ENCODE results near the gene KLK13. TPM values are rescaled to one million over a fixed set of nuclear protein-coding genes. Genes with fewer than 3 reads are reported as not detected.
A peak's percentile ranks its signal among the peaks of the same experiment; 100 is the strongest.

Gene KLK13
- polyA plus RNA-seq, 3 donors = not detected

GRCh38 chr19:51111606-51112005 is 46.7 kb upstream of the KLK13 start:
- 47% methylated on average over 6 of the region's 6 CpGs for WGBS (ENCODE audit: insufficient coverage)
- no peaks in the 10 kb centered on the region for H3K9me3 ChIP-seq (replicated peaks in 1 of 2; ENCODE audit: control insufficient read depth in 1 of 2, insufficient read depth in 1 of 2, low read length in 2 of 2)
- intact Hi-C loops (cut with micrococcal nuclease) = loop anchor here in 1 of 2 donors (5.0 kb wide), 1 partner anchor 36 kb away; no protein-coding TSS in a partner anchor
- TF ChIP-seq CTCF (IDR thresholded peaks at IDR 0.05) = peak; percentile 40
- no peak overlapping the region for H3K4me2 ChIP-seq (replicated peaks; ENCODE audit: extremely low read depth, low read length, poor library complexity, severe bottlenecking)
- Mint-ChIP-seq H3K4me1 (peaks cover 54% of the 10 kb centered on the region), H3K4me3 (no peak overlapping the region), H3K27ac (no peak overlapping the region), H3K27me3 (ENCODE audit: low read depth in 3 of 3) (peaks cover 2 to 4% (median 2%) of the 10 kb centered on the region in 3 donors), H3K36me3 (peaks cover 0 to 1% of the 10 kb centered on the region in 2 donors), H3K9me3 (peaks cover 0 to 1% (median 0%) of the 10 kb centered on the region in 7 donors)
- H3K4me1 ChIP-seq (ENCODE audit: control insufficient read depth in 1 of 2, insufficient read depth in 2 of 2, low read length in 2 of 2) = peaks cover 55 to 66% of the 10 kb centered on the region in 2 donors
- no peaks in the 10 kb centered on the region for H3K27me3 ChIP-seq (ENCODE audit: control insufficient read depth in 2 of 2, insufficient read depth in 2 of 2, low read length in 2 of 2)
- H3K79me2 ChIP-seq (ENCODE audit: insufficient read depth, low read length) = peaks cover 16% of the 10 kb centered on the region
- no peak overlapping the region for H2AFZ ChIP-seq (ENCODE audit: insufficient read depth, low read depth, low read length, poor library complexity, severe bottlenecking)
- no peaks in the 10 kb centered on the region for H3K36me3 ChIP-seq (replicated peaks in 1 of 2; ENCODE audit: control insufficient read depth in 1 of 2, insufficient read depth in 2 of 2, low read length in 2 of 2)
- no peak overlapping the region for H3K9ac ChIP-seq (ENCODE audit: insufficient read depth, low read length, poor library complexity, severe bottlenecking)
- H3K4me3 ChIP-seq (replicated peaks in 1 of 3; ENCODE audit: low read depth in 2 of 3, low read length in 3 of 3) = no peak overlapping the region
- no peak overlapping the region for H3K27ac ChIP-seq (ENCODE audit: low read depth in 1 of 2, low read length in 2 of 2)
- H4K20me1 ChIP-seq (ENCODE audit: insufficient read depth, low read length) = peaks cover 2% of the 10 kb centered on the region
- DNase-seq = no peak

GRCh38 chr19:51110666-51110971 is 45.7 kb upstream of the KLK13 start:
- Histone ChIP-seq H3K9ac (ENCODE audit: insufficient read depth, low read length, poor library complexity, severe bottlenecking) (no peak overlapping the region), H3K79me2 (ENCODE audit: insufficient read depth, low read length) (peaks cover 26% of the 10 kb centered on the region), H3K4me2 (replicated peaks; ENCODE audit: extremely low read depth, low read length, poor library complexity, severe bottlenecking) (no peak overlapping the region), H3K4me3 (replicated peaks in 1 of 3; ENCODE audit: low read depth in 2 of 3, low read length in 3 of 3) (no peak overlapping the region), H3K27ac (ENCODE audit: low read depth in 1 of 2, low read length in 2 of 2) (no peak overlapping the region), H3K36me3 (replicated peaks in 1 of 2; ENCODE audit: control insufficient read depth in 1 of 2, insufficient read depth in 2 of 2, low read length in 2 of 2) (peaks cover 0 to under 1% of the 10 kb centered on the region in 2 donors), H3K4me1 (ENCODE audit: control insufficient read depth in 1 of 2, insufficient read depth in 2 of 2, low read length in 2 of 2) (peaks cover 52 to 62% of the 10 kb centered on the region in 2 donors), H4K20me1 (ENCODE audit: insufficient read depth, low read length) (peaks cover 4% of the 10 kb centered on the region), H2AFZ (ENCODE audit: insufficient read depth, low read depth, low read length, poor library complexity, severe bottlenecking) (no peak overlapping the region), H3K9me3 (replicated peaks in 1 of 2; ENCODE audit: control insufficient read depth in 1 of 2, insufficient read depth in 1 of 2, low read length in 2 of 2) (no peaks in the 10 kb centered on the region), H3K27me3 (ENCODE audit: control insufficient read depth in 2 of 2, insufficient read depth in 2 of 2, low read length in 2 of 2) (no peaks in the 10 kb centered on the region)
- Mint-ChIP-seq H3K4me3 (no peak overlapping the region), H3K27me3 (ENCODE audit: low read depth in 3 of 3) (peaks cover 2 to 4% (median 2%) of the 10 kb centered on the region in 3 donors), H3K4me1 (peaks cover 51% of the 10 kb centered on the region), H3K27ac (no peak overlapping the region), H3K9me3 (peaks cover 0 to 1% (median 0%) of the 10 kb centered on the region in 7 donors), H3K36me3 (peaks cover 3 to 6% of the 10 kb centered on the region in 2 donors)
- no peak for DNase-seq
- no peak for TF ChIP-seq CTCF (IDR thresholded peaks at IDR 0.05)
- WGBS (ENCODE audit: insufficient coverage) = 63% methylated on average over 1 of the region's 1 CpG
- intact Hi-C loops (cut with micrococcal nuclease) = loop anchor here in 1 of 2 donors (5.0 kb wide), 1 partner anchor 37 kb away; no protein-coding TSS in a partner anchor
